Right atrium auricular region (tissue), 2 donors: Measurements from ENCODE around the gene CHRNB1. TPM values are rescaled to one million over a fixed set of nuclear protein-coding genes. Genes with fewer than 3 reads are reported as not detected.

Source experiments
- DNase-seq: peaks from one replicate; pipeline ENCODE4 v3.0.0-alpha.2; 2019; ENCODE audit warnings: low spot score
- H3K27ac ChIP-seq, 2 donors: fragments of 200-600 bp; sonication (generic); 1 replicate in 1 of 2; 2 replicates in 1 of 2; pipeline ENCODE4 v1.5.1; 2016 to 2019
- H3K27me3 ChIP-seq, 2 donors: fragments of 200-600 bp; sonication (generic); one replicate each; pipeline versions ENCODE4 v1.5.1 to v1.6.0; 2017 to 2019
- H3K36me3 ChIP-seq: fragments of 200-600 bp; sonication (generic); one replicate; pipeline ENCODE4 v1.5.1; 2016
- H3K4me1 ChIP-seq, 2 donors: fragments of 200-600 bp; sonication (generic); one replicate each; pipeline versions ENCODE4 v1.5.1 to v1.6.0; 2017 to 2019
- H3K4me3 ChIP-seq, 2 donors: fragments of 200-600 bp; sonication (generic); 1 replicate in 1 of 2; 2 replicates in 1 of 2; pipeline ENCODE4 v1.5.1; 2017 to 2019; ENCODE audit warnings: mild to moderate bottlenecking in 1 of 2, moderate library complexity in 1 of 2
- H3K9me3 ChIP-seq, 2 donors: fragments of 200-600 bp; sonication (generic); one replicate each; pipeline ENCODE4 v1.5.1; 2019
- CTCF ChIP-seq, 2 donors: fragments of 200-600 bp; sonication (generic); IDR thresholded peaks; one replicate each; pipeline ENCODE4 v1.5.1; 2019; ENCODE audit warnings: antibody characterized with exemption in 2 of 2
- total RNA-seq, 2 donors: library from RNA; depleted of rRNA; stranded (reverse); fragments of >200 nt; gene quantifications; one replicate each; pipeline ENCODE4 v1.1.0, GENCODE V29; 2016

CHRNB1 gene
- total RNA-seq, 2 donors from 2014 or later = 15.8 to 19.0 TPM

- H3K27ac ChIP-seq = no peak overlapping the region
- H3K27me3 ChIP-seq = no peaks in the 10 kb centered on the region
- DNase-seq = no peak
- no peak for TF ChIP-seq CTCF (IDR thresholded peaks at IDR 0.05)
- peaks cover 9% of the 10 kb centered on the region for H3K36me3 ChIP-seq
- H3K4me3 ChIP-seq = no peak overlapping the region
- no peaks in the 10 kb centered on the region for H3K9me3 ChIP-seq
- peaks cover 0 to under 1% of the 10 kb centered on the region in 2 donors for H3K4me1 ChIP-seq
Measured at GRCh38 chr17:7411427-7411750, 33.5 kb upstream of the CHRNB1 start.

DNA sequence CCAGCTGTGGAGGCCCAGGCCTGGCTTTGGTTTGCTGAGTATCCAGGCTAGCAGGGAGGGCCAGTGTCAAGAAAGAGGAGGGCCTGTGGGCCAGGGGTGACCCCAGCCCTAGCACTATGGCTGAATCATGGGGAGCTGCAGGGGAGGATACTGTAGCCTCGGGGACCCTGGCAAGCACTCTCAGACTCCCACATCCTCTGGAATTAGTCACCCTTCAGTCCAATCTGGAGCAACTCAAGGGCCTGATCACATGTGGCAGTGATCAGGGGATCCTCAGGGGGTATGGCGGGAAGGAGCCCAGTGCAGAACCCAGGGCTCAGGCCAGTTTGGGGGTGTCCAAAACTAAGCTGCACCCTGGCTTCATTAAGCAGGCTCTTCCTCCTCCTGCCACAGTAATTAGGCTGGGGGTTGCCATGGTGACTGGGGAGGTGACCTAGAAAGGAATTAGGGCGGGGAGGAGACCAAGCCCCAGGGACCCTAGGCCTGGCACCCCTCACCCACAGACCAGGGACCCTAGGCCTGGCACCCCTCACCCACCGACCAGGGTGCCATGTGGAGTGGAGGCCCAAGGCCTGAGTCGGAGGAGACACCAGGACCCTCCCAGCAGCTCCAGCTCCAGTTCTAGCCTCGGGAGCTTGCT, 31.4 kb upstream of the CHRNB1 start:
- Histone ChIP-seq H3K27ac (no peak overlapping the region), H3K4me3 (no peak overlapping the region), H3K27me3 (no peaks in the 10 kb centered on the region), H3K4me1 (no peaks in the 10 kb centered on the region), H3K36me3 (peaks cover 9% of the 10 kb centered on the region), H3K9me3 (no peaks in the 10 kb centered on the region)
- DNase-seq = no peak
- no peak for TF ChIP-seq CTCF (IDR thresholded peaks at IDR 0.05)

GRCh38 chr17:7414837-7415236, 30.0 kb upstream of the CHRNB1 start:
- no peak for TF ChIP-seq CTCF (IDR thresholded peaks at IDR 0.05)
- no peaks in the 10 kb centered on the region for H3K27me3 ChIP-seq
- H3K27ac ChIP-seq = no peak overlapping the region
- DNase-seq = no peak
- no peak overlapping the region for H3K4me3 ChIP-seq
- no peaks in the 10 kb centered on the region for H3K9me3 ChIP-seq
- no peaks in the 10 kb centered on the region for H3K4me1 ChIP-seq
- peaks cover 9% of the 10 kb centered on the region for H3K36me3 ChIP-seq

GRCh38 chr17:7415784-7416183, 29.1 kb upstream of the CHRNB1 start:
- no peaks in the 10 kb centered on the region for H3K4me1 ChIP-seq
- no peak for DNase-seq
- H3K9me3 ChIP-seq = no peaks in the 10 kb centered on the region
- H3K4me3 ChIP-seq = no peak overlapping the region
- H3K27ac ChIP-seq = no peak overlapping the region
- no peaks in the 10 kb centered on the region for H3K27me3 ChIP-seq
- peaks cover 9% of the 10 kb centered on the region for H3K36me3 ChIP-seq
- no peak for TF ChIP-seq CTCF (IDR thresholded peaks at IDR 0.05)

- H3K36me3 ChIP-seq = peaks cover 9% of the 10 kb centered on the region
- H3K9me3 ChIP-seq = no peaks in the 10 kb centered on the region
- H3K4me1 ChIP-seq = no peaks in the 10 kb centered on the region
- H3K27me3 ChIP-seq = no peaks in the 10 kb centered on the region
- no peak overlapping the region for H3K4me3 ChIP-seq
- H3K27ac ChIP-seq = no peak overlapping the region
- TF ChIP-seq CTCF (IDR thresholded peaks at IDR 0.05) = no peak
- no peak for DNase-seq
Measured at GRCh38 chr17:7416323-7416722, 28.5 kb upstream of the CHRNB1 start.

- peaks cover 9% of the 10 kb centered on the region for H3K36me3 ChIP-seq
- H3K27ac ChIP-seq = no peak overlapping the region
- H3K27me3 ChIP-seq = no peaks in the 10 kb centered on the region
- no peak for DNase-seq
- no peaks in the 10 kb centered on the region for H3K9me3 ChIP-seq
- no peak for TF ChIP-seq CTCF (IDR thresholded peaks at IDR 0.05)
- H3K4me1 ChIP-seq = no peaks in the 10 kb centered on the region
- H3K4me3 ChIP-seq = no peak overlapping the region
Measured at GRCh38 chr17:7417056-7417655, 27.7 kb upstream of the CHRNB1 start.
